ENCODE results near the gene BOLA1.
A peak's percentile ranks its signal among the peaks of the same experiment; 100 is the strongest.
"Not testable (repeated sequence)": the region's sequence is repeated elsewhere in the genome, so short reads cannot be mapped to it uniquely, and the experiment has no call there.

The BOLA1 gene

DNA sequence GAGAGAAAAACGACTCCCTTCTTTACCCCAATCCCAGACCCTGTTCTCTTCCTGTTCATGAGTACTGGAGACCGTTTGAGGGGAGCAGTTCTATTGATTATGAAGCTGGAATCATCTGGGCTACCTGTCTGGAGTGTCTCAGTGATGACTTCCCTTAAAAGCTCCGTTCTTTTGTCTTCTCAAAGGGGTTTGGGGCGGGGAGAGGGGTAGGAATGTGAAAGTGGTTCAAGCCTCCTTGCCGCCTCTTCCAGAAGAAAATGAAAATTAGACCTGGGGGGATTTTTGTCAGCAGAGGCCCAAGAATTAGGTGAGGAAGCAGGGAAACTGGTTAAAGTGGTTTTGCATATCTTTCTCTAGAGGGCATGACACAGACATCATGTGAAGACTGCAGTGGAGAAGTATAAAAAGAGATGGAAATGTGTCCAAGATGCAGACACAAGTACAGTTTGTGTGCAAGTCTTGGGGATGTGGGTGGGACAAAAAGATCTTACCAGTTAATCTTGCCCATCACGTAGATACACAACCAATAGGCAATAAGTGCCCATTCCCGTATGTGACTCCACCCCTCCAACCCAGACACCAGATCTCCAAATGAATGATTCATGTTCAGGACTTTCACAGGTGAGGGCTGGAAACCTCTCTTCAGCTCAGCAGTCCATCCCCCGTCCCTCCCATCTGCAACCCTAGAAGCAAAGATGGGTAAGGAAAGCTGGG, 37.8 kb downstream of the BOLA1 start:
- DNase-seq: no peak
- TF ChIP-seq, protein P1, sequence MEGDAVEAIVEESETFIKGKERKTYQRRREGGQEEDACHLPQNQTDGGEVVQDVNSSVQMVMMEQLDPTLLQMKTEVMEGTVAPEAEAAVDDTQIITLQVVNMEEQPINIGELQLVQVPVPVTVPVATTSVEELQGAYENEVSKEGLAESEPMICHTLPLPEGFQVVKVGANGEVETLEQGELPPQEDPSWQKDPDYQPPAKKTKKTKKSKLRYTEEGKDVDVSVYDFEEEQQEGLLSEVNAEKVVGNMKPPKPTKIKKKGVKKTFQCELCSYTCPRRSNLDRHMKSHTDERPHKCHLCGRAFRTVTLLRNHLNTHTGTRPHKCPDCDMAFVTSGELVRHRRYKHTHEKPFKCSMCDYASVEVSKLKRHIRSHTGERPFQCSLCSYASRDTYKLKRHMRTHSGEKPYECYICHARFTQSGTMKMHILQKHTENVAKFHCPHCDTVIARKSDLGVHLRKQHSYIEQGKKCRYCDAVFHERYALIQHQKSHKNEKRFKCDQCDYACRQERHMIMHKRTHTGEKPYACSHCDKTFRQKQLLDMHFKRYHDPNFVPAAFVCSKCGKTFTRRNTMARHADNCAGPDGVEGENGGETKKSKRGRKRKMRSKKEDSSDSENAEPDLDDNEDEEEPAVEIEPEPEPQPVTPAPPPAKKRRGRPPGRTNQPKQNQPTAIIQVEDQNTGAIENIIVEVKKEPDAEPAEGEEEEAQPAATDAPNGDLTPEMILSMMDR (IDR thresholded peaks at IDR 0.05; ENCODE audit: low read depth, low read length): no peak
- no peak overlapping the region for H3K4me3 ChIP-seq (ENCODE audit: low read depth, low read length)
- H3K27me3 ChIP-seq: no peaks in the 10 kb centered on the region
- no peaks in the 10 kb centered on the region for H3K36me3 ChIP-seq
- no peaks in the 10 kb centered on the region for H3K9me3 ChIP-seq
- H3K4me1 ChIP-seq: peaks cover 8% of the 10 kb centered on the region

DNA sequence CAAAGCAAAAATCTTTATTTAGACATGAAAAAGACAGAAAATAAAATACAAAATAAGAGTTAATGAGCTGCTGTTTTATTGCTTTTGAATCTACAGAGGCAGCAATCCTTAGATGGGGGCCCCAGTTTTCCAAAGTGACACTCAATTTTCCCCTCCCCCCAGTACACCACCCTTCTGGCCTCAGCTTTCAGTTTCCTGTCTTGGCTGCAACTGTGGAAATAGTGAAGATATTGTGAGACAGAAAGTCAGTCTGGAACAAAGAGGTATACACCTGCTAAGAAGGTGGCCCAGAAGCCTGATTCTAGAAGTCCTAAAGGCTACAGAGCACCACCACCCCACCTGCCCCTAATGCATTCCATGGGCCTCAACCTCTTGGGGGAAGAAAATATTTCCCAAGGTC, 38.4 kb downstream of the BOLA1 start:
- Histone ChIP-seq H3K4me3 (ENCODE audit: low read depth, low read length) (no peak overlapping the region), H3K9me3 (no peaks in the 10 kb centered on the region), H3K36me3 (no peaks in the 10 kb centered on the region), H3K4me1 (peaks cover 10% of the 10 kb centered on the region), H3K27me3 (no peaks in the 10 kb centered on the region)
- TF ChIP-seq, protein P1 (IDR thresholded peaks at IDR 0.05; ENCODE audit: low read depth, low read length): no peak
- DNase-seq: no peak

DNA sequence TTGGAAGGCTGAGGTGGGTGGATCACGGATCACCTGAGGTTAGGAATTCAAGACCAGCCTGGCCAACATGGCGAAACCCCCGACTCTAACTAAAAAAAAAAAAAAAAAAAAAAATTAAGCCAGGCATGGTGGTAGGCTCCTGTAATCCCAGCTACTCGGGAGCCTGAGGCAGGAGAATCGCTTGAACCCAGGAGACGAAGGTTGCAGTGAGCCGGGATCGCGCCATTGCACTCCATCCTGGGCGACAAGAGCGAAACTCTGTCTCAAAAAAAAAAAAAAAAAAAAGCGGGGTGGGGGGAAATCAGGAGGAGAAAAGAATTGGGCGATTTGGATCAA, 39.3 kb downstream of the BOLA1 start:
- not testable (repeated sequence) for H3K36me3 ChIP-seq, DNase-seq, H3K9me3 ChIP-seq, H3K27me3 ChIP-seq
- peaks cover 10% of the 10 kb centered on the region for H3K4me1 ChIP-seq
- H3K4me3 ChIP-seq (ENCODE audit: low read depth, low read length): peak overlapping the region; percentile 61

DNA sequence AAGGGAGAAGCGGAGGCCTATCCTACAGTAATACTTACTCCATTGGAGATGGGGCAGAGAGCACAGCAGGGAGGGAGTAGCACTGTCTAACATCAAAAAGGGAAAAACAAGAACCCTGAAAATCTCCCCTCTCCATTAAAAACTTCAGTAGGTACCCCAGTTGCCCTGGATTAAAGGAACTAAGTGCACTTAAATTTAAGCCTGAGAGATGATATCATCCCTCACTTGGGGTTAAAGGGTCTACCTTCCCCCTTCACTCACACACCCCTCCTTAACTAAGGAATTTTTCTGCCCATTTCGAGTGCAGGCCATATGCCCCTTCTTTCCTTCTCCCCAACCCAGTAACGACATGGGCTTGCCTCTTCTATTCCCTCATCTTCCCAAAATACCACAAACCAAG, 41.1 kb downstream of the BOLA1 start:
- Histone ChIP-seq H3K4me1 (peaks cover 10% of the 10 kb centered on the region), H3K9me3 (no peaks in the 10 kb centered on the region), H3K4me3 (ENCODE audit: low read depth, low read length) (no peak overlapping the region), H3K36me3 (peaks cover 15% of the 10 kb centered on the region), H3K27me3 (no peaks in the 10 kb centered on the region)
- no peak for DNase-seq
- TF ChIP-seq, protein P1 (IDR thresholded peaks at IDR 0.05; ENCODE audit: low read depth, low read length): no peak

DNA sequence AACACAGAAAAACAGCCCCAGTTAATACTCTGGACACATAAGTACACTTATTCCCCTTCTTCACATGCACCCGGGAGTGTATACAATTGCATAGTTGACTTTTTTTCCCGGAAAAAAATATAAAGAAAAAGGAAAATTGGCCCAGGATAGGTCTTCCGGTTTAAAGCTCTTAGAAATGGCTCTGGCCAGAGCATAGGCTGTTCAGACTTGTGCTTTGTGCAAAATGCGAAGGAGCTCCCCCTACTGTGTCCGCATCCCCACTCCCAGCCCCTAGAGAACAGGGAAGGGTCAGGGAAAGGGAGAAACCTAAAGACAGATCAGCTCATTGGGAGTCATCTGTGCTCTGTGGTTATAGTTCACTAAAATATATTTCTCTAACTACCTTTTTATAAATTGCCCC, 42.8 kb downstream of the BOLA1 start:
- no peaks in the 10 kb centered on the region for H3K9me3 ChIP-seq
- H3K27me3 ChIP-seq: no peaks in the 10 kb centered on the region
- peak; percentile 72 for DNase-seq
- H3K36me3 ChIP-seq: peaks cover 26% of the 10 kb centered on the region
- TF ChIP-seq, protein P1 (IDR thresholded peaks at IDR 0.05; ENCODE audit: low read depth, low read length): peak; percentile 79
- peak overlapping the region; percentile 23; the same call in 1 of the 2 replicates for H3K4me3 ChIP-seq (ENCODE audit: low read depth, low read length)
- H3K4me1 ChIP-seq: peaks cover 10% of the 10 kb centered on the region

DNA sequence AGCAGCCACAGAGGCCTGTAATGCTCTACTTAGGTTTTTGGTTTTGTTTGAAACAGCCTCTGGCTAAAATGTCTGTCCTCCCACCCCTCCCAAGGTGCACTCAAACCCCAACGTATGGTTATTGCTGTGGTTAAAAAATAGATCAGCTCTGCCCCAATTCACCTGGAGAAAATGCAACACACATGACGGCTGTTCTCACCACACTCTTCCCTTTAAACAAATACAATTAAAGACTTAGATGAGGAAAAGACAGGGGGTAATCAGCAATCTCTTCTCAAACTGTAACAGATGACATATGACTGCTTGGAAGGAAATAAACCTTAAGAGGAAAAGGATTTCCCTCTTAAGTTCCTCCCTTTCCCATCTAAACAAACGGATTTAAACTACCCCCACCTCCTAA, 43.5 kb downstream of the BOLA1 start:
- Histone ChIP-seq H3K27me3 (no peaks in the 10 kb centered on the region), H3K4me3 (ENCODE audit: low read depth, low read length) (no peak overlapping the region), H3K36me3 (peaks cover 28% of the 10 kb centered on the region), H3K4me1 (peaks cover 4% of the 10 kb centered on the region), H3K9me3 (no peaks in the 10 kb centered on the region)
- TF ChIP-seq, protein P1 (IDR thresholded peaks at IDR 0.05; ENCODE audit: low read depth, low read length): no peak
- DNase-seq: no peak

Measured in BE2C (cell line).